HT1080 (cell line): ENCODE measurements around the gene INTS3. TPM values are rescaled to one million over a fixed set of nuclear protein-coding genes. Genes with fewer than 3 reads are reported as not detected.

Experiments
- DNase-seq: peaks from one replicate; pipeline ENCODE4 v3.0.0-alpha.2; 2015; ENCODE audit warnings: low read depth
- polyA plus RNA-seq, 2 experiments: library from polyadenylated mRNA; depleted of rRNA; stranded (reverse); fragments of >200 nt; gene quantifications; 2 replicates each; pipeline ENCODE4 v1.2.3, GENCODE V29; 2015
- total RNA-seq: library from RNA; depleted of rRNA; stranded (reverse); fragments of >200 nt; shearing (Covaris generic); gene quantifications from 2 replicates; pipeline ENCODE4 v1.2.3, GENCODE V29; 2014; rRNA removed

Gene INTS3, protein sequence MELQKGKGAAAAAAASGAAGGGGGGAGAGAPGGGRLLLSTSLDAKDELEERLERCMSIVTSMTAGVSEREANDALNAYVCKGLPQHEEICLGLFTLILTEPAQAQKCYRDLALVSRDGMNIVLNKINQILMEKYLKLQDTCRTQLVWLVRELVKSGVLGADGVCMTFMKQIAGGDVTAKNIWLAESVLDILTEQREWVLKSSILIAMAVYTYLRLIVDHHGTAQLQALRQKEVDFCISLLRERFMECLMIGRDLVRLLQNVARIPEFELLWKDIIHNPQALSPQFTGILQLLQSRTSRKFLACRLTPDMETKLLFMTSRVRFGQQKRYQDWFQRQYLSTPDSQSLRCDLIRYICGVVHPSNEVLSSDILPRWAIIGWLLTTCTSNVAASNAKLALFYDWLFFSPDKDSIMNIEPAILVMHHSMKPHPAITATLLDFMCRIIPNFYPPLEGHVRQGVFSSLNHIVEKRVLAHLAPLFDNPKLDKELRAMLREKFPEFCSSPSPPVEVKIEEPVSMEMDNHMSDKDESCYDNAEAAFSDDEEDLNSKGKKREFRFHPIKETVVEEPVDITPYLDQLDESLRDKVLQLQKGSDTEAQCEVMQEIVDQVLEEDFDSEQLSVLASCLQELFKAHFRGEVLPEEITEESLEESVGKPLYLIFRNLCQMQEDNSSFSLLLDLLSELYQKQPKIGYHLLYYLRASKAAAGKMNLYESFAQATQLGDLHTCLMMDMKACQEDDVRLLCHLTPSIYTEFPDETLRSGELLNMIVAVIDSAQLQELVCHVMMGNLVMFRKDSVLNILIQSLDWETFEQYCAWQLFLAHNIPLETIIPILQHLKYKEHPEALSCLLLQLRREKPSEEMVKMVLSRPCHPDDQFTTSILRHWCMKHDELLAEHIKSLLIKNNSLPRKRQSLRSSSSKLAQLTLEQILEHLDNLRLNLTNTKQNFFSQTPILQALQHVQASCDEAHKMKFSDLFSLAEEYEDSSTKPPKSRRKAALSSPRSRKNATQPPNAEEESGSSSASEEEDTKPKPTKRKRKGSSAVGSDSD
- total RNA-seq = 22.1 and 22.2 TPM in 2 replicates
- 14.8 and 19.4 TPM in 2 replicates for polyA plus RNA-seq (2015; cell fraction: cytosol; rRNA removed)
- polyA plus RNA-seq (2015; cell fraction: nucleus; rRNA removed) = 107 and 120 TPM in 2 replicates

DNA sequence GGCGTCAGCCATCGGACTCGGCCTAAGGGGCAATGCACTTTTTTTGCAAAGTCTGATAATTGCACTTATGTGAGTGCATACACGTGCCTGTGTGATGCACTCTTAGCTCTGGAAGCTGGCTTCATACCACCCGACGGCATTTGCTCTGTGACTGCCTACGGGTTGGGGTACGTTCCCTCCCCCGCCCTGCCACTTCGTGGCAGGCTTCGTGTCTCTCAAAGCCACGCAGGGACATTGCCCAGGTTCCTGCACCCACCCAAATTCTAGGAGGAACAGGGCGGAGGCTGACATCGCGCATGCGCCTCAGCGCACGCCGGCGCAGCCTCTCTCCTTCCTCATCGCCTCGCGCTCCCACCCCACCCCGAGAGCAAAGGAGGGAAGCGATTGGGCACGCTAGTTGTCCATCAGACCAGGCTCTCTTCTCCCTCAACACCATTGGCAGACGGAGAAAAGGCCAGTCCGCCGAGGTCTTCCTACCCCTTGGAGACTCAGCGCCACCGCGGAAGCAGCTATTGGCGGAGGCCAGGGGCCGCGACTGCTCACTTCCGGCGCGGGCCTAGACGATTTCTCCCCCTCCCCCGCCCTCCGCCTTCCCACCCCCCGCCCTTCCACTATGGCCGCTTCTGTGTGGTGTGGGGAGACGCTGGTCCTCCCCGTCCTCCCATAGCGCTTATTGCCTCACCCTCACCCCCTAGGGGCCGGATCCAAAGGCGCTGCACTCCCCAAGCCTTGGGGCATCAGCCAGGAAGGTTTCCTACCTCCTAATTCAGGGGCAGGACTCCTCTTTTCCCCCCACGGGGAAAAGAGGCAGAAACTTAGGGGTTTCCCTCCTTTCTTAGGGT lies at the start of gene INTS3:
Gene INTS3 (plus strand): TSS at position 588 of the 842 bp plus-strand sequence. CDS start 585 bp downstream, outside the sequence.
- peak; percentile 99 for DNase-seq

DNA sequence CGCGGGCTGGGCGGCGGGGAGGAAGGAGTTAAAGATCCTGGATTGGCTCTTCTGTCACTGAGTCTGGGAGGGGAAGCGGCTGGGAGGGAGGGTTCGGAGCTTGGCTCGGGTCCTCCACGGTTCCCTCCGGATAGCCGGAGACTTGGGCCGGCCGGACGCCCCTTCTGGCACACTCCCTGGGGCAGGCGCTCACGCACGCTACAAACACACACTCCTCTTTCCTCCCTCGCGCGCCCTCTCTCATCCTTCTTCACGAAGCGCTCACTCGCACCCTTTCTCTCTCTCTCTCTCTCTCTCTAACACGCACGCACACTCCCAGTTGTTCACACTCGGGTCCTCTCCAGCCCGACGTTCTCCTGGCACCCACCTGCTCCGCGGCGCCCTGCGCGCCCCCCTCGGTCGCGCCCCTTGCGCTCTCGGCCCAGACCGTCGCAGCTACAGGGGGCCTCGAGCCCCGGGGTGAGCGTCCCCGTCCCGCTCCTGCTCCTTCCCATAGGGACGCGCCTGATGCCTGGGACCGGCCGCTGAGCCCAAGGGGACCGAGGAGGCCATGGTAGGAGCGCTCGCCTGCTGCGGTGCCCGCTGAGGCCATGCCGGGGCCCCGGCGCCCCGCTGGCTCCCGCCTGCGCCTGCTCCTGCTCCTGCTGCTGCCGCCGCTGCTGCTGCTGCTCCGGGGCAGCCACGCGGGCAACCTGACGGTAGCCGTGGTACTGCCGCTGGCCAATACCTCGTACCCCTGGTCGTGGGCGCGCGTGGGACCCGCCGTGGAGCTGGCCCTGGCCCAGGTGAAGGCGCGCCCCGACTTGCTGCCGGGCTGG lies 49.1 kb upstream of the INTS3 start, which contains the start of gene NPR1:
Gene NPR1 (plus strand): TSS at position 170 of the 818 bp plus-strand sequence. CDS start 421 bp downstream, at position 591.
- peak; percentile 10 for DNase-seq

DNA sequence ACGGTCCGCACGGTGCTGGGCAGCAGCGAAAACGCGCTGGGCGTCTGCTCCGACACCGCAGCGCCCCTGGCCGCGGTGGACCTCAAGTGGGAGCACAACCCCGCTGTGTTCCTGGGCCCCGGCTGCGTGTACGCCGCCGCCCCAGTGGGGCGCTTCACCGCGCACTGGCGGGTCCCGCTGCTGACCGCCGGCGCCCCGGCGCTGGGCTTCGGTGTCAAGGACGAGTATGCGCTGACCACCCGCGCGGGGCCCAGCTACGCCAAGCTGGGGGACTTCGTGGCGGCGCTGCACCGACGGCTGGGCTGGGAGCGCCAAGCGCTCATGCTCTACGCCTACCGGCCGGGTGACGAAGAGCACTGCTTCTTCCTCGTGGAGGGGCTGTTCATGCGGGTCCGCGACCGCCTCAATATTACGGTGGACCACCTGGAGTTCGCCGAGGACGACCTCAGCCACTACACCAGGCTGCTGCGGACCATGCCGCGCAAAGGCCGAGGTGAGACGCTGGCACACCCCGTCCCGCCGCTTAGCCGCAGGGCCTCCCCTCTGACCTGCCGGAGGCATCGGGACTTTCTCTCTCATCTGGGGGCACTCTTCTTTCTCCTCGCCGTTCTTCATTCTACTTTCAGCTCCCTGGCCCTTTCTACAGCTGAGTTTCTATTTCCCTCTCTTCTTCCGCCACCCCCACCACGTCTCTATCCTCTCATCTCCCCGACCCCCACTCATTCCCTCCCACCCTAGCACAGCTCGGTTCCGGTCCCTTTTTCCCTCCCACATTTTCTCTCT lies 48.3 kb upstream of the INTS3 start:
- DNase-seq = no peak

DNA sequence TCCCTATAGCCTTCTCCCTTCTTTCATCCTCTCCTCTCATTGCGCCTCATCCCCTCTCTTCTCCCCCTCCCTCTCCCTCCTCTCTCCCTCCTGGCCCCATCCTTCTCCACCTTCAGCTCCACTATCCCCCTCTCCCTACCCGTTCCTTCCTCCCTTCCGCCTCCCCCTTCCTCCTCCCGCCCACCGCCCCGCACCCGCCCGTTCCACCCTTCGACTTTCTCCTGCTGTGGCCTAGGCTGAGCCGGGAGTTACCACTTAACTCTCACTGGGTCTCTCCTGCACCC lies 47.8 kb upstream of the INTS3 start:
- no peak for DNase-seq

DNA sequence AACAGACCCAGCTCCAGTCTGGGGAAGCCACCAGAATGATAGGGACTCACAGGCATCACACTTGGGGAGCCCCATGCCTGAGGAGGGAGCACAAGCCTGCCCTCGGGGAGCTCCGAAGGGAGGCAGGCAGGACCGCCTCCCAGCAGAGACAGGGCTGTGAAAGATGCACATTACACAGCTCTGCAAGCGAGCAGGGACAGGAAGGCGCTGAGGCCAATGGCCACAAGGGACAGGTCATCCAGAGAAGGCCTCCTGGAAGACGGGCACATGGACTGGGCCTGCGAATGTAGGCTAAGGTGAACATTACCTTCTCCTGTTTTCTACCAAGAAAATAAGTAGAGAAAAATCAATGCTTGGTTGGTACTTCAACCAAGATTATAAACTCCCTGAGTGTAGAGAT lies 45.1 kb upstream of the INTS3 start:
- no peak for DNase-seq

DNA sequence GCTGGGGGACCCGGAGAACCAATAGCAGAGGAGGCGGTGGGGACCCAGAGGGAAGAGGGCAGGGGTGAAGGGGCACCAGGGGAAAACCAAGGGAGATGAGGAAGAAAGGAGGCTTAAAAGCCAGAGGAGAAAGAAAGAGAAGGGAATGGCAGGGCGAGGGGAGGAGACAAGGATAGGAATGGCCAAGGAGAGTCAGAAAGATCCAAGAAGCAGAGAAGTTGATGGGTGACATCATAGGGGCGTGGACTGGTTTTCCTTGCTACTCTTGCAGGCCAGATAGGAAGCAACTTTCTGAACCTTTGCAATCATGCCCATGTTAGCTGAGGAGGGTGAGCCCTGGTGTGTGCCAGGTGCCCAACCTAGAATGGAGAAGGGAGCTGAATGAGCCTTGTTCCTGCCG lies 44.0 kb upstream of the INTS3 start:
- no peak for DNase-seq

DNA sequence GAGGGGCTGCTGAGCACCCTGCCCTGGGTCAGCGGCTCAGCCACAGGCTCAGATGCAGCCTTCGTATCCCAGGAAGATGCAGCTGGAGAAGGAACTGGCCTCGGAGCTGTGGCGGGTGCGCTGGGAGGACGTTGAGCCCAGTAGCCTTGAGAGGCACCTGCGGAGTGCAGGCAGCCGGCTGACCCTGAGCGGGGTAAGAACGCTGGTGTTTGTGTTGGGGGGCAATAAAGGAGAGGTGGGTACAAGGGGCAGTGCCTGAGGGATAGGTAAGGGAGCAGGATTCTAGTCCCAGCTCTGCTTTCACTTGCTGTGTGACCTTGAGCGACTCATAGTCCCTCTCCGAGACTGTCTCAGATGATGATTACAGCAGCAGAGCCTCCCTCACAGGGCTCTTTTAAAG lies 43.0 kb upstream of the INTS3 start:
- no peak for DNase-seq

DNA sequence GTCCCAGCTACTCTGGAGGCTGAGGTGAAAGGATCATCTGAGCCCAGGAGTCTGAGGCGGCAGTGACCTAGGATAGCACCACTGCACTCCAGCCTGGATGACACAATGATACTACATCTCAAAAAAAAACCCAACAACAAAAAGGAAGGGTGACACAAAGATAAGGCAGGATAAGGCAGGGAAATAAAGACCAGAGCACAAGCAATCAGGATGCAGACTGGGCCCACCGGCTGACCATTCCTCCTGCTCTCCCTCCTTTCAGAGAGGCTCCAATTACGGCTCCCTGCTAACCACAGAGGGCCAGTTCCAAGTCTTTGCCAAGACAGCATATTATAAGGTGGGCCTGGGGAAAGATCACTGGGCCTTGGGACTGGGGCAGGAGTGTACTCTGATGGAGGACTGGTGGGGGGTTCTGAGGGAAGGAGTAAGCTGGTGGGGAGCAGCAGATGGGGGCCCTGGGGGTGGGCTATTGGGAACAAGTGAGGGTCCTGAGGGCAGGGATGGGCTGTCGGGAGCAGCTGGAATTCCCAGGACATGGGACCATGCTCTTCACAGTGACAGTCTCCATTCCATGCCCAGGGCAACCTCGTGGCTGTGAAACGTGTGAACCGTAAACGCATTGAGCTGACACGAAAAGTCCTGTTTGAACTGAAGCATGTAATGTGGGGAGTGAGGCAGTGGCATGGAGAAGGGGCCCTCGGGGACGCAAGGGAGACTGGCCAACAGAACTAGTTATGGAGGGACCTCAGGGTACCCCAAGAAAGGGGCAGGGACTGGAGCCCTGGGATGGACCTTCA lies 42.1 kb upstream of the INTS3 start:
- DNase-seq = no peak

DNA sequence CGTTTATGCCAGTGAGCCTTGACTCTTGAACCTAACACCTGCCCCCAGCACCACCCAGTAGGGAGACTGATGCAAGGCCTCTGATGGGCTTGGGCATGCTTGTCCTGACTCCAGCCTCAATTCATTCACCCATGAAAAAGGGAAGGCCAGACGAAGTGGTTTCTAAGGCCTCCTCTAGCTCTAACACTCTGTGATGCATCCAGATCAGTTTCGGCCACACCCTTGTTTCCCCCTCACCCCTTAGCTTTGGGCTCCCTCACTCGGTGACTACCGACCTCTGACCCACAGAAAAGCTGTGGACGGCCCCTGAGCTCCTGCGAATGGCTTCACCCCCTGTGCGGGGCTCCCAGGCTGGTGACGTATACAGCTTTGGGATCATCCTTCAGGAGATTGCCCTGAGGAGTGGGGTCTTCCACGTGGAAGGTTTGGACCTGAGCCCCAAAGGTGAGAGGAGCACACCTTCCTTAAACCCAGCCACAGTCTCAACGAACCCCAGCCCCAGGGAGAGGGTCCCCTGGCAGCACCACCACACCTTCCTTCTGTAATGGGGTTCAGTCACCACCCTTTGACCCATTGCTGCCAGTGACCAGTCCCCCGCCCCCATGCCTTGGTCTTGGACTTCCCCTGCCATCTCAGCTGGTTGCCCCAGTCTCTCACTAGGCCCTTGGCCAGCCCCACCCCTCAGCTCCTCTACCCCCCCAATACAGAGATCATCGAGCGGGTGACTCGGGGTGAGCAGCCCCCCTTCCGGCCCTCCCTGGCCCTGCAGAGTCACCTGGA lies 40.3 kb upstream of the INTS3 start:
- DNase-seq = no peak

DNA sequence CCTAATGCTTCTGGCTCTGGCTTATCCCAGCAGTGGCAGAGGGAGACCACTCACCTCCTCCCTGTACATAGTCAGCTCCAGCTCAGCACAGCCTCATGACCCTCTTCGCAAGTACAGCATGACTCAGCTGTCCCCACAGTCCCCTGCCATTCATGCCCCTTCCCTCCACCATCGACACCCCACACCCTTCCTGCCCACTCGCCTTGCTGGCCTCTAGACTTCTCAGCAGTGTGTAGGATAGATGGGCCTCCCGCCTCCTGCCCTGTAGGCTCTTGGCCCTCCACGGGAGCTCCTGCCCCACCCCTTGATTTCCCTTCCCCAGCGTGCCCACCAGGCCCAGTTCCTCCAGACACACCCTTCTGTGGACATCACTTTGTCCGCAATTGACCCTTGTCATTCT lies 39.6 kb upstream of the INTS3 start:
- DNase-seq = no peak

DNA sequence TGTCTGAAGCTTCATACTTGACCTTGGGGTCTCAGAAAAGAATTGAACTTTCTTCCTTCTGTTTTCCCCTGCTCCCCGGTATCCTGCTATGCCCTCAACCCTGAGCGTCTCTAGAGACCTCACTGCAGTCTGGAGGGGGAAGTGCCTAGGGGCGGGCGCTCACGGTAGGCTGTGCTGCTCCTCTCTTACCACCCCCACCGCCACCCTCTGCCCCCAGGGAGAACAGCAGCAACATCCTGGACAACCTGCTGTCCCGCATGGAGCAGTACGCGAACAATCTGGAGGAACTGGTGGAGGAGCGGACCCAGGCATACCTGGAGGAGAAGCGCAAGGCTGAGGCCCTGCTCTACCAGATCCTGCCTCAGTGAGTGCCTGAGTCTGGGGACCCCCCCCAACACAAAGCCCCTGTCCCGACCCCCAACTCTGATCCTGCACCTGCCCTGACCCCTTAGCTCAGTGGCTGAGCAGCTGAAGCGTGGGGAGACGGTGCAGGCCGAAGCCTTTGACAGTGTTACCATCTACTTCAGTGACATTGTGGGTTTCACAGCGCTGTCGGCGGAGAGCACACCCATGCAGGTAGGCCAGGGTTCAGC lies 39.0 kb upstream of the INTS3 start:
- DNase-seq = no peak

DNA sequence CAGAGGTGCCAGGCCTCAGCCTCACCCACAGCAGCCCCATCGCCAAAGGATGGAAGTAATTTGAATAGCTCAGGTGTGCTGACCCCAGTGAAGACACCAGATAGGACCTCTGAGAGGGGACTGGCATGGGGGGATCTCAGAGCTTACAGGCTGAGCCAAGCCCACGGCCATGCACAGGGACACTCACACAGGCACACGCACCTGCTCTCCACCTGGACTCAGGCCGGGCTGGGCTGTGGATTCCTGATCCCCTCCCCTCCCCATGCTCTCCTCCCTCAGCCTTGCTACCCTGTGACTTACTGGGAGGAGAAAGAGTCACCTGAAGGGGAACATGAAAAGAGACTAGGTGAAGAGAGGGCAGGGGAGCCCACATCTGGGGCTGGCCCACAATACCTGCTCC lies 34.4 kb upstream of the INTS3 start:
- no peak for DNase-seq

DNA sequence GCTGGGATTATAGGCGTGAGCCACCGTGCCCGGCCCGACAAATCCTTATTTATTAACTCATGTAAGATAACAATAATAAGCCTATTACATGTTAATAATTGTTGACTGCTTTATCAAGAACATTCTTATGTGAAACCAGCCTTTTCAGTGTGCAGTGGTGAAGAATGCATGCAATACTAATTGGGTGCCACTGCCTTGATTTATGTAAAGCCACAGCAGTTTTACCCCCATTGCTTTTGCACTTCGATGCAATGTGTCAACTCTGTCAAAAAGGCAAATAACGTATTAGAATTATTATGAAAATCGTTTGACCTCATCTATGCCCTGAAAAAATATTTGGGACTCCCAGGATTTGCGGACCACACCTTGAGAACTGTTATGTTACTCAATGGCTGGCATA lies 31.1 kb upstream of the INTS3 start:
- no peak for DNase-seq

DNA sequence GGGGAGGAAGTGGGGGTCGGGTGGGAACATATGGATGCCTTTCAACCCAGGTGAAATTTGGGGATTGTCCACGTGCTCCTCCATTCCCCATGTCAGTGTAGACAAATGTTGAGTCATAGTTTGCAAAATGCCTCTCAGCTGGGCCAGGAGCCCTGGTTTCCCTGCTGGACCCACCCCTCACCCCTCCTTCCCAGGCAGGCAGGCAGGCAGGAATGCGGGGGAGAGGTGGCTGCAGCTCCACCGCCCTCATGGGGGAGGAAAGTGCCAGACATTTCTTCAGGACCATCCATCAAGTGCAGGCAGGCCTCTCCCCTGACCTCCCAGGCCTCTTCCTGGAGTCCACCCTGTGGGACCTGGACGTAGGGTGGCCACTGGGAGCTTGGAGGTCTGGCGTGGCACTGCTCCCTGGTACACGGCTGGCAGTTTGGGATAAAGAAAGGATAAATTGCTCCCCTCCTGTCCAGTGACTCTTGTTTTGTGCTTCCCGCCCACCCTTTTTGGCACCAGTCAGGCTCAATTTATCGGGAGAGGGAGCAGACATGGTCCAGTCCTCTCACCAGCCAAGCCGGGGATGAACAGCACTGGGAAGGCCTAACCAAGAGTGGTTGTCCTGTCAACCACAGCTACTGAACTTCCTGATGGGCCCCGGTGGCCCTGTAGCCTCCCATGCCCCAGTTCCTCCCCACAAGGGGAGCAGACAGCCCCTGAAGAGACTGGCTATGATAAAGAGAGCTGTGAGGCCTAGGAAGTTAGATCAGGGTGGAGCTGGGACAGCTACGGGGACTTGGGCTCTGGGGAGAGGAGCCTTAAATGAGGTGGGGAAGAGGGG lies 30.4 kb upstream of the INTS3 start:
- DNase-seq = no peak

DNA sequence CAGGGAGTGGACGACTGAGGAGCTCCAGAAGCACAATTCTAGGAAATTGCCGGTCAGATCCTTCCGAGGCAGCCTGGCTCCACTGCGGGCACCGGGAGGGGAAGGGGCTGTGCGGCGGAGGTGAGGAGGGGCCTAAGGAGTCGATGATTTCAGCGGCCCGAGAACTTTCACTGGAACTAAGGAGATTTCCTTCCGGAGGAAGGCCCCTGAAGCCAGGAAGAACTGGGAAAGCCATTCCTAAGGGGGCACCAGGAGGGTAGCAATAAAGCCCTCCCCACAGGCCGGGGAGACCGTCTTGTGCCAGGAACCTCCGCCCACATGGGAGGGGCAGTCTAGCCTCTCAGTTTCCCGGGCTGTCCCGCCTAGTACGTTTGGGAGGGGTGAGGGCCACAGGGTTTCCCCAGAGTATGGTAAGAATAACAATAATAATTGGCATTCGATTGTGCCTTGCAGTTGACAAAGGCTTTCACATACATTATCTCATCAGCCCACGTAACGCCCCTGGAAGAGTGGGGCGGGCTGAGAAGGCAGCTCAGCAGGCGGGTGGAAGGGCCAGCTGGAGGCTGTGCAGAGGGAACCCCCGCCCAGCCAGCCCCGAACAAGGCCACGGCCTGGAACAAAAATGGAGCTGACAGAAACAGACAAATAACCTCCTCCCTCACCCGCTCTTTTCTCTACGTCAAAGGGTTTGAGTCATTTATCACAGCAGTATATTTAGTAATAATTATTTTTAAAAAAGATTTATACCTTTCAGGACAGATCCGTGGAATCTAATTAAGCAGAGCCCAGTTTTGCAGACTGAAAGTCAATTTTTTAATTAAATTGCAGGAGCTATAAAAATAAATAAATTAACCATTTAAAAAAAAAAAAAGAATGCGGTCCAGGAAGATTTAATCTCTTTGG lies 29.6 kb upstream of the INTS3 start:
- DNase-seq = no peak
